ENCODE measurements around the gene PGBD1. TPM values are rescaled to one million over a fixed set of nuclear protein-coding genes. Genes with fewer than 3 reads are reported as not detected.

The PGBD1 gene
- total RNA-seq, 1 experiment from 2014 or later = 11.6 TPM

GRCh38 chr6:28245206-28245941, 36.0 kb upstream of the PGBD1 start:
- intact Hi-C loops (cut with micrococcal nuclease; ENCODE audit: unreplicated experiment) = no loop called here
- Histone ChIP-seq H3K27me3 (replicated peaks; ENCODE audit: insufficient read depth, low read depth, low read length, poor library complexity) (no peaks in the 10 kb centered on the region), H3K9me3 (ENCODE audit: low read depth, low read length, poor library complexity, severe bottlenecking) (no peaks in the 10 kb centered on the region), H3K27ac (ENCODE audit: low read depth, low read length, poor library complexity, severe bottlenecking) (no peak overlapping the region), H3K4me1 (ENCODE audit: insufficient read depth, low read length, poor library complexity, severe bottlenecking) (peaks cover under 1% of the 10 kb centered on the region), H3K4me3 (ENCODE audit: low read depth, low read length, poor library complexity, severe bottlenecking) (no peak overlapping the region), H3K36me3 (ENCODE audit: insufficient read depth, low read length, poor library complexity, severe bottlenecking) (peaks cover 15% of the 10 kb centered on the region)
- no peak for DNase-seq (ENCODE audit: low spot score)
- CTCF ChIA-PET = no interaction called here
- POLR2A ChIA-PET (ENCODE audit: low non-redundant PET) = no interaction called here
- TSS peak; percentile 18 for BruUV-seq (replicated peaks)
- TF ChIP-seq EZH2 (IDR thresholded peaks at IDR 0.05; ENCODE audit: borderline replicate concordance, low read depth, low read length, poor library complexity, severe bottlenecking) (no peak), CTCF (conservative IDR thresholded peaks at IDR 0.05; ENCODE audit: low read depth, low read length) (no peak)

GRCh38 chr6:28248916-28249315, 32.5 kb upstream of the PGBD1 start:
- no peaks in the 10 kb centered on the region for H3K27me3 ChIP-seq (replicated peaks; ENCODE audit: insufficient read depth, low read depth, low read length, poor library complexity)
- no peaks in the 10 kb centered on the region for H3K9me3 ChIP-seq (ENCODE audit: low read depth, low read length, poor library complexity, severe bottlenecking)
- ChIA-PET CTCF (no interaction called here), POLR2A (ENCODE audit: low non-redundant PET) (no interaction called here)
- H3K4me1 ChIP-seq (ENCODE audit: insufficient read depth, low read length, poor library complexity, severe bottlenecking) = peaks cover 6% of the 10 kb centered on the region
- no peak overlapping the region for H3K4me3 ChIP-seq (ENCODE audit: low read depth, low read length, poor library complexity, severe bottlenecking)
- intact Hi-C loops (cut with micrococcal nuclease; ENCODE audit: unreplicated experiment) = no loop called here
- no peak overlapping the region for H3K27ac ChIP-seq (ENCODE audit: low read depth, low read length, poor library complexity, severe bottlenecking)
- peaks cover 15% of the 10 kb centered on the region for H3K36me3 ChIP-seq (ENCODE audit: insufficient read depth, low read length, poor library complexity, severe bottlenecking)
- DNase-seq (ENCODE audit: low spot score) = no peak
- TF ChIP-seq CTCF (conservative IDR thresholded peaks at IDR 0.05; ENCODE audit: low read depth, low read length) (no peak), EZH2 (IDR thresholded peaks at IDR 0.05; ENCODE audit: borderline replicate concordance, low read depth, low read length, poor library complexity, severe bottlenecking) (no peak)
- BruUV-seq (replicated peaks) = no TSS peak

GRCh38 chr6:28250747-28251146, 30.6 kb upstream of the PGBD1 start:
- no peak for DNase-seq (ENCODE audit: low spot score)
- intact Hi-C loops (cut with micrococcal nuclease; ENCODE audit: unreplicated experiment) = loop anchor here (10.0 kb wide), 1 partner anchor 116 kb away; no protein-coding TSS in a partner anchor
- peaks cover 5% of the 10 kb centered on the region for H3K36me3 ChIP-seq (ENCODE audit: insufficient read depth, low read length, poor library complexity, severe bottlenecking)
- ChIA-PET CTCF (no interaction called here), POLR2A (ENCODE audit: low non-redundant PET) (no interaction called here)
- H3K4me1 ChIP-seq (ENCODE audit: insufficient read depth, low read length, poor library complexity, severe bottlenecking) = peaks cover 6% of the 10 kb centered on the region
- TF ChIP-seq EZH2 (IDR thresholded peaks at IDR 0.05; ENCODE audit: borderline replicate concordance, low read depth, low read length, poor library complexity, severe bottlenecking) (no peak), CTCF (conservative IDR thresholded peaks at IDR 0.05; ENCODE audit: low read depth, low read length) (no peak)
- peak overlapping the region; percentile 100 for H3K4me3 ChIP-seq (ENCODE audit: low read depth, low read length, poor library complexity, severe bottlenecking)
- H3K9me3 ChIP-seq (ENCODE audit: low read depth, low read length, poor library complexity, severe bottlenecking) = no peaks in the 10 kb centered on the region
- BruUV-seq (replicated peaks) = no TSS peak
- no peak overlapping the region for H3K27ac ChIP-seq (ENCODE audit: low read depth, low read length, poor library complexity, severe bottlenecking)
- no peaks in the 10 kb centered on the region for H3K27me3 ChIP-seq (replicated peaks; ENCODE audit: insufficient read depth, low read depth, low read length, poor library complexity)

All from A673 (cell line).